HG03575 (cell line): ENCODE measurements around the gene TDRD9.
"Not testable (repeated sequence)": the region's sequence is repeated elsewhere in the genome, so short reads cannot be mapped to it uniquely, and the experiment has no call there.

Experiments
- ATAC-seq: cut with Tn5 transposase; IDR thresholded peaks from one replicate; pipeline ENCODE4 v1.9.1; 2021; ENCODE audit not compliant: unreplicated experiment, insufficient number of reproducible peaks, low FRiP score; ENCODE audit errors: extremely low read depth

The TDRD9 gene

DNA sequence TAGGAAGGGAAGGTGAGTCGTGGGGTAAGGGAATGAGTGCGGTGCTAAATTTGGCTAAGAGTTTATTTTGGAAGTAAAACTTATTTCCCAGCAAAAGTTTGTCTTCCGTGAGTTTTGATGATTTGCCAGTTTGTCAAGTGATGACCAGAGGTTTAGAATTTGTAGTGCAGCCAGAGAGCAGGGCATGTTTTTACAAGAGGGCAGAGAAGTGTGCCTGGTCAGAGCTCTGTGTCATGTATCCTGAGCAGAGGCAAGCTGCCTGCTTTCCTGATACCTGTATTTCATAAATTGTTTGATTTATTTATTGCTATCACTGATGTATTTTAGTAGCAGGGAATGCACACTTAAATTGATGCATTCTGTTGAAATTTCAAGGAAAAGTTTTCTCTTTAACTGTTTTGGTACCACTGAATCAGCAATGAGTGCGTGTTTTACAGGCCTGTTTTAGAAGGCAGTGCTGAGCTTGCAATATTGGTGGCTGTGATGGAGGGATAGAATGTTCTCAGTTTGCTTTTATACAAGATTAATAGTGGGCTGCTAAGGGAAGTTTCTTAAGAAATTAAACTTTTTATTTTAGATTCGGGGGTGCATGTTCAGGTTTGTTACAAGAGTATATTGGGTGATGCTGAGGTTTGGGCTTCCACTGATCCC is 33.8 kb downstream of the TDRD9 start:
- no peak for ATAC-seq

DNA sequence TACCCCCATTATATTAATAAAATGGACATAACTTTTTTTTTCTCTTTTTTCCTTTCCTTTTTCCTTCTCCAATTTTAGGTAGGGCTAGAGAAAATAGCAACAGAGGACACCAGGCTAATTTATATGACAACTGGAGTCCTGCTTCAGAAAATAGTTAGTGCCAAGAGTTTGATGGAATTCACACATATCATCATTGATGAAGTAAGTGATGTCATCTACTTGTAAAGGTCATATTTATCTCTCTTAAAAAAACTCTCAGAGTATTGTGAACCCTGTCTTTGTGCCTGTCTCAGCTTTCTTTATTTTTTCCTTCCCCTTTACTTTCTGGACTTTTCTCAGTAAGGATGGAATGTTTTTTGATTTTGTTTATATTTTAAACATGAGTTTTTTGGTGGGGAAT is 38.4 kb downstream of the TDRD9 start:
- no peak for ATAC-seq

GRCh38 chr14:103969961-103970360 is 41.7 kb downstream of the TDRD9 start:
- ATAC-seq: no peak

DNA sequence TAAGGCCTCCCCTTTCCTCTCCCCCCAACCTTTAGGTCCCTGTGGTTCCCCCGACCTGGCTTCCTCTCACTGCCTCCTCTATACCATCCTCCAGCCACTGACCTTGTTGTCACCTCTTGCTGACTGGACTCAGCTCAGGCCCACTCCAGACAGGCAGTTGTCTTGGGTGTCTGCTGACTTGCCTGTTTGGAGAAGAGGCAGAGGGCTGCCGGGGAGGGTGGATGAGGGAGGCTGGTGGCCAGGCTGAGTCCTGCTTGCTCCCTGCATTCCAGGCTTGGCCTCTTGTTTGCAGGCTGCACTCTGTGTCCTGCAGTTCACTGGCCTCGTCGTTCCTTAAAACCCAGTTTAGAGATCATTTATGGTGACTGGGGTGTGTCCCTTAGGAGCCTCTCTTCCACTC is 45.1 kb downstream of the TDRD9 start:
- no peak for ATAC-seq

GRCh38 chr14:103974575-103974974 is 46.3 kb downstream of the TDRD9 start:
- no peak for ATAC-seq

DNA sequence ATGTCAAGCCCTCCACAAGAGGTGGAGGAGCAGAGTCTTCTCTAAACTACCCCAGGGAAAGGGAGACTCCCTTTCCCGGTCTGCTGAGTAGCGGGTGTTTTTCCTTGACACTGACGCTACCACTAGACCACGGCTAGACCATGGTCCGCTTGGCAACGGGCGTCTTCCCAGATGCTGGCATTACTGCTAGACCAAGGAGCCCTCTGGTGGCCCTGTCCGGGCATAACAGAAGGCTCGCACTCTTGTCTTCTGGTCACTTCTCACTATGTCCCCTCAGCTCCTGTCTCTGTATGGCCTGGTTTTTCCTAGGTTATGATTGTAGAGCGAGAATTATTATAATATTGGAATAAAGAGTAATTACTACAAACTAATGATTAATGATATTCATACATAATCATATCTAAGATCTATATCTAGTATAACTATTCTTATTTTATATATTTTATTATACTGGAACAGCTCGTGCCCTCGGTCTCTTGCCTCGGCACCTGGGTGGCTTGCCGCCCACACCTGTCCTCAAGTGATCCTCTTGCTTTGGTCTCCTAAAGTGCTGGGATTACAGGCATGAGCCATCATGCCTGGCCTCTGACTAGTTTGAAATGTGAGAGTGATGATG is 52.5 kb downstream of the TDRD9 start:
- ATAC-seq: not testable (repeated sequence)

DNA sequence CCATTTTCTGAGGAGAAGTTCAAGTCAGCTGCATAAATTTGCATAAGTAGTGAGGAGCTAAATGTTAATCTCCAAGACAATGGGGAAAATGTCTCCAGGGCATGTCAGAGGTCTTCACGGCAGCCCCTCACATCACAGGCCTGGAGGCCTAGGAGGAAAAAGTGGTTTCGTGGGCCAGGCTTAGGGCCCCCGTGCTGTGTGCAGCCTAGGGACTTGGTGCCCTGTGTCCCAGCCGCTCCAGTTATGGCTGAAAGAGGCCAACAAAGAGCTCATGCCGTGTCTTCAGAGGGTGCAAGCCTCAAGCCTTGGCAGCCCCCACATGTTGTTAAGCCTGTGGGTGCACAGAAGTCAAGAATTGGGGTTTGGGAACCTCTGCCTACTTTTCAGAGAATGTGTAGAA is 55.9 kb downstream of the TDRD9 start:
- ATAC-seq: no peak

- no peak for ATAC-seq
Measured at GRCh38 chr14:103989034-103989433, 60.8 kb downstream of the TDRD9 start.

DNA sequence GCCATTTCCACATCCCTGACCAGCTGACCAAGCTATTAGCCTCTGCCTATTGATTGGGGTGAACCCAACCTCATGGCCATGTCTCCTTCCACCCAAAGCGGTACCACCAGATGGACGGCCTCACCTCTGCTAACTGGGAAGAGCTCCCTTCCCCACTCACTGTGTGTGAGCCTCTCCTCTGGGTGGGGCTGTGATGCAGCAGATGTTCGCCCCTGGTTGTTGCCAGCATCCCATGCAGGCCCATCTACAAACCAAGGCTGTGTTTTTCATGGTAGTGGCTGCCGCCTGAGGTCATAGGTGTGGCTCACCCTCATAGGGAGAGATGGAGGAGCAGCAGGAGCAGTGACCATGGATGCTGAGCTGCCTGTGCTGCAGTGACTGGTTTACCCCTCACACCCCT is 61.7 kb downstream of the TDRD9 start:
- ATAC-seq: no peak

DNA sequence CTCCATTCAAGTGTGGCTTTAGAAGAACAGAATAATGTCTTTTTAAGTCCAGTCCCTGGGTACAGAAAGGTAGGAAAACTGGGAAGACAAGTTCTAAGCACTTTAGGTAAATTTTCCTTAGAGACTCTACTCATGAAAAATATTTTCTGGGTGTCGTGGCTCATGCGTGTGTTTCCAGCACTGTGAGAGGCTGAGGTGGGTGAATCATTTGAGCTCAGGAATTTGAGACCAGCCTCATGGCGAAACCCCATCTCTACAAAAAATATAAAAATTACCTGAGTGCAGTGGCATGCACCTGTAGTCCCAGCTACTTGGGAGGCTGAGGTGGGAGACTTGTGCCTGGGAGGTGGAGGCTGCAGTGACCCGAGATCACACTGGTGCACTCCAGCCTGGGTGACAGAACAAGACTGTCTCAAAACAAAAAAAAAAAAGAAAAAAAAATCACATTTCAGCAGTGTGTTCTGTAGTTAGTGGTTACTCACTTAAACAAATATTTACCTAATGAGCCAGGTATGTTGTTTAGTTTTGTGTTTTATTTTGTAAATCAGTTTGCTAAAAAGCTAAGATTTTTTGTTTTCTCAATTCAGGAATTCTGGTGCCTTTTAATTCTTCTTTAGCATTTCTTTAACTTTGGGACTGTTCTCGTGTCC is 66.4 kb downstream of the TDRD9 start:
- no peak for ATAC-seq

DNA sequence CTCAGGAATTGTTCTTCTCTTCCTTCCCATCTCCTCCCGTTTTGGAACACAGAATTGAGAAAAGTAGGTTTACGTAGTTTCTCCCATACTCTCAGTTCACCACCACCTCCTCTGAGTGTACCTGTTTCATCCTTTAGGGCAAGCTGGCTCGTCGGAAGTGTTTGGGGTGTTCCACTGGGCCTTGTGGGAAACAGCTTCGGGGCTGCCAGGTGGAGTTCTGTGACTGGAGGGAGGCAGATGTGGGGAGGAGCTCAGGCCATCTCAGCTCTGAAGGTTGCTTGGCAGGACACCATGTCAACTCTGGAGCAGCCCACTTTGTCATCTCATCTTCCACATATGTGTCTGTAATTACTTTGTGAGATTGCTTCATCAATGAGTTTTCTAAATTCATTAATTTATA is 67.6 kb downstream of the TDRD9 start:
- ATAC-seq: no peak

GRCh38 chr14:103997391-103997790 is 69.1 kb downstream of the TDRD9 start:
- no peak for ATAC-seq

DNA sequence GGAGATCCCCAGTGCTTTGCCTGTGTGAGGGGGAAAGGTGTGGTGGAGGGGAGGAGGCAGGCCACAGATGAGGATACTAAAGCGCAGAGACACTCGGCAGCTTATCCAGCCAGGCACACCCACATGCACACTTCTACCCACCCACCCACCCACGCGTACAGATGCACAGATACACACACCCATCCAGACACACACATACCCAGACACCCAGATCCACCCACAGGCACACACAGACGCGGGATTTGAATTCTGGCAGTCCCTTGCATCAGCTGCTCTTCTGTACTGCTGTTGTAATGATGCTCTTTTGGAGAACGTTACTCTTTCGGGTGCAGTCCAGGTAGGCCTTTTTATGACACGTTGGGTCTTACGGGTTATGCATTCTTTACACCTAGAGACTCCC is 69.8 kb downstream of the TDRD9 start:
- no peak for ATAC-seq

- ATAC-seq: no peak
Measured at GRCh38 chr14:103999795-104000440, 71.7 kb downstream of the TDRD9 start.

DNA sequence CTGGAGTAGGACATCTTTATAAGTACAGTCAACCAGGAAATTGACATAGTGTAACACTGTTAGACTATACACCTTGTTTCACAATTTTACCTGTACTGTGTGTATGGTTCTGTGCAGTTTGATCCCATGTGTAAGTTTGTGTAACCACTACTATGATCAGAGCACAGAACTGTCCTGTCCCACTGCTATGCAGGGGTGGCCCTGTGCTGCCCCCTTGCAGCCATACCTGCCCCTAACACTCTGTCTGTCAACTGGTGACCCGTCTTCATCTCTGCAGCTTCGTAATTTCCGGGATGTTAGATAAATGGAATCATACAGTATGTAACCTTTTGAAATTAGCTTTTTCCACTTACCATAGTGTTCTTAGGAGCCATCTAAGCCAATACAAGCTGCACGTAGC is 72.7 kb downstream of the TDRD9 start:
- ATAC-seq: no peak

DNA sequence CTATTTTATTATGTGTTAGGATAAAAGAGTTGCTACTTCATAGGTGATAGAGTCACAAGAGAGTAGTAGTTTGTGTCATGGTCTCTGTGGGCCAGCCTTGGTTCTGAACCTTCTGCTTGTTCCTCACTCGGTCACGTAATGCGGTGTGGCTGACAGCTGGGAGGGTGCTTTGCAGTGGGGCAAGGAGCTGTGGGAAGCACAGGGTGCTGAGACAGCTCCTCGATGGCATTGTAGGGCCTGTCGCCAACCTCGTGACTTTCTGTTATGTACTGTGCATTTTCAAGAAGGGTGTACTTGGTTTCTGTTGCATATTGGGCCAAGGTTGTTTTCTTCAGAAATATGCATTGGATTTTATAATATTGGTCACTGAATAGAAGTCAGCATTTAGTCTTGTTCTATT is 75.4 kb downstream of the TDRD9 start:
- no peak for ATAC-seq

DNA sequence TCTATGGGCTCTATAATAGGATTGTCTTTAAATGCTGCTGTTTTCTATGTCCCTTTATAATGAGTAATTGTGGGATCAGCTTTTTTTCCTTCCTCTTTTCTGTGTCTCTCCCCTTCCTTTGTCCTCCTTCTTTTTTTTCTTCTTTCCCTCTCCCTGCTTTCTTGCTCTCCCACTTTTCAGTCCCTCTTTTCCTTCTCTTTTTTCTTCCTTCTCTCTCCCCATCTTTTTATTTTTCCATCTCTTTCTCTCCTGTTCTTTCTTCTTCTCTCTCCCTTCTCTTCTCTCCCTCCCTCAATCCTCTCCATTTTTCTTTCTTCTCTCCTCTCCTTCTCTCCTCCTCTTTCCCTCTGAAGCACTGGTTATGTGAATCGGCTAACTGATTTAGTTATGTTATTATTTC is 76.6 kb downstream of the TDRD9 start:
- no peak for ATAC-seq

- no peak for ATAC-seq
Measured at GRCh38 chr14:104005489-104005888, 77.2 kb downstream of the TDRD9 start.

DNA sequence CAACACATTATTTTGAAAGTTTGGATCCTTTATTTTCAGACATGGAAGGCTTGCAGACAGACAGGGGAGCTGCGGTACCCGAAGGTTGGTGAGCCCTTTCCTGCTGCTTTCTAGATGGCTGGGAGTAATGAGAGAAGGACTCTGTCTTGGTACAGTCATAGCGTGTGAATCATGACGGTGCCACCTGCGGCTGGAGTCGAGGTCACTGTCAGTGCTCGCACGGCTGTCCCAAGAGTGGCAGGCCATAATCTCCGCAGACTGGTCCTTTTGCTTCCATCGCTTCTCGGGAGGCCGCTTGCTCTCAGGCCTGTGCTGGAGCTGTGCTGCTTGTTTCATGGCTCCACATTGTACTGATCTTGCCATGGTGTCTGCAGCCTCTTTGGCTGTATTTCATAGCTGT is 78.9 kb downstream of the TDRD9 start:
- no peak for ATAC-seq

GRCh38 chr14:104009297-104009696 is 81.0 kb downstream of the TDRD9 start:
- no peak for ATAC-seq
